ENCODE data around the gene CLRN2.

The CLRN2 gene, protein sequence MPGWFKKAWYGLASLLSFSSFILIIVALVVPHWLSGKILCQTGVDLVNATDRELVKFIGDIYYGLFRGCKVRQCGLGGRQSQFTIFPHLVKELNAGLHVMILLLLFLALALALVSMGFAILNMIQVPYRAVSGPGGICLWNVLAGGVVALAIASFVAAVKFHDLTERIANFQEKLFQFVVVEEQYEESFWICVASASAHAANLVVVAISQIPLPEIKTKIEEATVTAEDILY

DNA sequence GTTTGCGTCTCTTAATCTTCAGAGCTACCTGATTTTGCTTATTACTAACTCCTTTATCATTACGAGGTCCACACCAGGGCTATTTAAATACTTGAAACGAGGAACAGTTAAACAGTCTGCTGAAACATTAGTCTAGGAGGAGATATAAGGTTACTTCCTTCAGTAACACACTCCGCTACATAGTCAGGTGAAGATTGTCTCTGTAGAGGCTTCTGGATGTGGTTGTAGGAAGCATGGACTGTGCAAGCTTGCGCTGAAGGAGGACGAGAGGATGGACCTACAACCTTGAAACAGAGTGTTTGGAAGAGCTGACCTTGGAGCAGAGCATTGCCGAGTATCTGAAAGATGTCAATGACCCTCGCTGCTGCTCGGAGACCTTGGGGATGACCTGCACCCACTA lies at the start of gene CLRN2:
Gene CLRN2, plus strand, starts transcription at position 301 of the 400 bp plus-strand sequence. CDS start 102 bp downstream, outside the sequence.
- no peaks in the 10 kb centered on the region for H3K36me3 ChIP-seq (ENCODE audit: insufficient read depth, low read depth, low read length)
- H3K4me3 ChIP-seq (ENCODE audit: low read length) = no peak within 1 kb of the TSS
- peaks cover 30% of the 10 kb centered on the region for H3K27me3 ChIP-seq (ENCODE audit: insufficient read depth, low read length)
- no peak within 1 kb of the TSS for H3K9ac ChIP-seq (ENCODE audit: low read depth, low read length)
- H3K4me1 ChIP-seq (ENCODE audit: insufficient read depth, low read length) = peaks cover 3% of the 10 kb centered on the region; the same call in 1 of the 2 replicates
- H3K27ac ChIP-seq (ENCODE audit: low read length) = no peak within 1 kb of the TSS
- no peaks in the 10 kb centered on the region for H3K9me3 ChIP-seq (ENCODE audit: insufficient read depth, low read depth, low read length)

DNA sequence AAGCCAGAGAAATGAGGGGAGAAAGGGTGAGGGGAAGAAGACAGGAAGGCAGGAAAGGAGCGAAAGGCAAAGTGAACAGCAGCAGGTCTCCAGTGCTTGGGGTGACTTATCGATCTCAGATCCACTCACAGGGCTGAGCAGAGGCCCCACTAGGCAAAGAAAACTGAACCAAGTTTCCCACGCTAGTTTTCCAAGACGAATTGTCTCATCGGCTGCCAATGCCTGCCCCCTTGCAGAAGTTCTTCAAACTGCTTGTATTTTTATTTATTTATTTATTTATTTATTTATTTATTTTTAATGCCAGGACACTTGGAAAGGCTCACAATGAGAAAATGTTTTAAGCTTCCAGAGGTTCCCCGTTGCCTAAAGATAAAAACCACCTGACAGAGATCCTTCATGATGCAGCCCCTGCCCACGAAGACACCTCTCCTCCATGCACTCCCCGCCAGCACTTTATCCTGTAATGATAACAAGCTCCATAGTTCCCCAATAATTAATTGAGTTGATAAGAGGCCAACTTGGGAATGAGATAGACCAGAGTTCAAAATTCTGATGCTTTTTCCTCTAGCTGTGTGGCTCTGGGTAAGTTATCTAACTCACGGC lies 46.2 kb upstream of the CLRN2 start:
- no peaks in the 10 kb centered on the region for H3K36me3 ChIP-seq (ENCODE audit: insufficient read depth, low read depth, low read length)
- no peak overlapping the region for H3K4me3 ChIP-seq (ENCODE audit: low read length)
- H3K27me3 ChIP-seq (ENCODE audit: insufficient read depth, low read length) = no peaks in the 10 kb centered on the region
- no peaks in the 10 kb centered on the region for H3K4me1 ChIP-seq (ENCODE audit: insufficient read depth, low read length)
- H3K27ac ChIP-seq (ENCODE audit: low read length) = no peak overlapping the region
- H3K9ac ChIP-seq (ENCODE audit: low read depth, low read length) = no peak overlapping the region
- H3K9me3 ChIP-seq (ENCODE audit: insufficient read depth, low read depth, low read length) = no peaks in the 10 kb centered on the region

DNA sequence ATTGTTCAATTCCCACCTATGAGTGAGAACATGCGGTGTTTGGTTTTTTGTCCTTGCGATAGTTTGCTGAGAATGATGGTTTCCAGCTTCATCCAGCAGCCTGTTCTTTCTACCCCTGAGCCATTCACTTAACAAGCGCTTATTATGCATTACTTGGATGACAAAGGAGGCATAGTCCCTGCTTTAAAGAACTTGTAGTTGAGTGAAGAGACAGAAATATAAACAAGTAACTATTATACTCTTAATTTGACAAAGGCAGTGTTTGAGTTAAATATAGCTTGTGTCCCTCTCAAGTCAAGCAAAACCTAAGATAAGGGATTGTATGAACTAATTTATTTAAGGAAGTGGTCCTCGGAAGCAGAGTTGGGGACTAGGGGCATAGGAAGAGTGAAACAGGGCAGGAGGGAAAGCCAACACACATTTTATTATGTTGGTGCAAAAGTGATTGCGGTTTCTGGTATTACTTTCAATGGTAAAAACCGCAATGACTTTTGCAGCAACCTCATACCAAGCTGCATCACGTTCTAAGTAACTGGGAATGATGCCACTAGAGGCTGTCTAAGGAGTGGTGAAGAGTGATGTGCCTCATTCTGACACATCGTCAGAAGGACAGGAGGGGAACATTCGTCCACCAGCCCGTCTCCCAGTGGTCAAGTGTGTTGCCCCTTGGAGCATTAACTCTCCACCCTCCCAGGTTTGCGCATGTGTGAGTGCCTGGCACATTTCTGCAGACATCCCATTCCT lies 44.9 kb upstream of the CLRN2 start:
- Histone ChIP-seq H3K9me3 (ENCODE audit: insufficient read depth, low read depth, low read length) (no peaks in the 10 kb centered on the region), H3K36me3 (ENCODE audit: insufficient read depth, low read depth, low read length) (no peaks in the 10 kb centered on the region), H3K27me3 (ENCODE audit: insufficient read depth, low read length) (no peaks in the 10 kb centered on the region), H3K9ac (ENCODE audit: low read depth, low read length) (no peak overlapping the region), H3K27ac (ENCODE audit: low read length) (no peak overlapping the region), H3K4me1 (ENCODE audit: insufficient read depth, low read length) (no peaks in the 10 kb centered on the region), H3K4me3 (ENCODE audit: low read length) (no peak overlapping the region)

DNA sequence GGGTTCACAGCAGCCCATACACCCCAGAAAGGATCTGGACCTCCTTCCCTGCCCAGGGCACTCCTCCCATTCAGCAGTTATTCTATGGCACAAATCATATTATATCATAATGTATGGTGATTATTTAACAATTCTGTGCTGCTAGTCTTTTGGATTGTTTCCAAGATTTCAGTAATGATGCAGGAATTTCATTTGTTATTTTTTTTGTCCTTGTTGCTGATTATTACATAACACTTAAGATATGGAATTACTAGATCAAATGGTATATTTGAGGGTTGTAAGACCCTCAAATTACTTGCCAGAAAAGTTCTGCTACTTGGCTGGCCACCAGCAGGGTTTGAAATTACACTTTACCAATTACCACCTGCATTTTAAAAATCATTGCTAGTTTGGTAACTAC lies 39.5 kb upstream of the CLRN2 start:
- H3K27me3 ChIP-seq (ENCODE audit: insufficient read depth, low read length) = no peaks in the 10 kb centered on the region
- H3K36me3 ChIP-seq (ENCODE audit: insufficient read depth, low read depth, low read length) = no peaks in the 10 kb centered on the region
- H3K9ac ChIP-seq (ENCODE audit: low read depth, low read length) = no peak overlapping the region
- H3K4me3 ChIP-seq (ENCODE audit: low read length) = no peak overlapping the region
- no peak overlapping the region for H3K27ac ChIP-seq (ENCODE audit: low read length)
- no peaks in the 10 kb centered on the region for H3K9me3 ChIP-seq (ENCODE audit: insufficient read depth, low read depth, low read length)
- no peaks in the 10 kb centered on the region for H3K4me1 ChIP-seq (ENCODE audit: insufficient read depth, low read length)

DNA sequence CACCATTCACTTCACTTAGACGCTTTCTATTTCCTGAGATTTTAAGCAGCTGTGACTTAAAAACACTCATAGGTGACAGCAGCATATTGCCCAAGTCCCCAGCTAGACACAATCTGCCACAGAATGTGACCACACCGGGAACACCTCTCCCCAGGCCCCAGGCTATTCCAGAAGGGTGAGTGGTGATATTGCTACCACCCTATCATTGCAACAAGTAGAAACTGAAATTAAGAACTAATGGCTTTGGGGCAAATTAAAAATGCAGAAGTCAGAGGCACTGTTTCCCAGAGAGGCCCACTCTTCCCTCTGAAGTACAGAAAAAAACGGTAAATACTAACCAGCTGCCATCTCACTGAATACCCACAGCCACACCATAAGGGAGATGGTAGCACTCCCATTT lies 38.1 kb upstream of the CLRN2 start:
- H3K27ac ChIP-seq (ENCODE audit: low read length) = no peak overlapping the region
- H3K36me3 ChIP-seq (ENCODE audit: insufficient read depth, low read depth, low read length) = no peaks in the 10 kb centered on the region

DNA sequence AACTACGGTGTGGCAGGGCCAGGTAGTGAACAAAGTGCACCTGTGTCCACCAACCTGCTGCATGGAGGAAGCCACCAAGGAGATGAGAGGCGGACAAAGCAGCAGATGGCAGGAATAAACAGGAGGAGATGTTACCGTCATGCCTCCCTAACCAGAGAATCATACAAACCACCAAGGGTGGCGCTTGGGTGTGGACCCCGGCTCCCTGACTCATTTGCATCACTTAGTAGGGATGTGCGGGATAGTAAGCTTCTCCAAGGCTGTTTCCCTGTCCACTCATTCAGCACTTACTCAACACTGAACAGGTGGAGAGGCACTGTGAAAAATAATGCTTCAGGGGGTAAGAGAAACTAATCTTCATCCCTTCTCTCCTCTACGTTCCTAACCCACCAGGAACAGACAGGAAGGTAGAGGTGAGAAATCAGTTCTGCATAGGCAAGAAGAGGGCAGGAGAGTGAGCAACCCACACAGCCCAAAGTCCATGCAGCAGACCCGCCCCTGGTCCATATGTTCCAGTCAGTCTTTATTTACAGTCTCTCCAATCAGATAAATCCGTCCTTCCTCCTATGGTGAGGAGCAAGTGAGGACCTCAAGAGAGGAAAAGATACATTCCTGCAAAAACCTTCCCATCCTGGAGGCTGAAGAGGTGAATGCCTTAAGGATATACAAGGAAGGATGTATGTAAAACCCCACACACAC lies 37.0 kb upstream of the CLRN2 start:
- no peak overlapping the region for H3K4me3 ChIP-seq (ENCODE audit: low read length)

More for the DNA sequence above, 38.1 kb upstream of the CLRN2 start:
- Histone ChIP-seq H3K9ac (ENCODE audit: low read depth, low read length) (no peak overlapping the region), H3K4me1 (ENCODE audit: insufficient read depth, low read length) (no peaks in the 10 kb centered on the region), H3K4me3 (ENCODE audit: low read length) (no peak overlapping the region), H3K9me3 (ENCODE audit: insufficient read depth, low read depth, low read length) (no peaks in the 10 kb centered on the region), H3K27me3 (ENCODE audit: insufficient read depth, low read length) (no peaks in the 10 kb centered on the region)

DNA sequence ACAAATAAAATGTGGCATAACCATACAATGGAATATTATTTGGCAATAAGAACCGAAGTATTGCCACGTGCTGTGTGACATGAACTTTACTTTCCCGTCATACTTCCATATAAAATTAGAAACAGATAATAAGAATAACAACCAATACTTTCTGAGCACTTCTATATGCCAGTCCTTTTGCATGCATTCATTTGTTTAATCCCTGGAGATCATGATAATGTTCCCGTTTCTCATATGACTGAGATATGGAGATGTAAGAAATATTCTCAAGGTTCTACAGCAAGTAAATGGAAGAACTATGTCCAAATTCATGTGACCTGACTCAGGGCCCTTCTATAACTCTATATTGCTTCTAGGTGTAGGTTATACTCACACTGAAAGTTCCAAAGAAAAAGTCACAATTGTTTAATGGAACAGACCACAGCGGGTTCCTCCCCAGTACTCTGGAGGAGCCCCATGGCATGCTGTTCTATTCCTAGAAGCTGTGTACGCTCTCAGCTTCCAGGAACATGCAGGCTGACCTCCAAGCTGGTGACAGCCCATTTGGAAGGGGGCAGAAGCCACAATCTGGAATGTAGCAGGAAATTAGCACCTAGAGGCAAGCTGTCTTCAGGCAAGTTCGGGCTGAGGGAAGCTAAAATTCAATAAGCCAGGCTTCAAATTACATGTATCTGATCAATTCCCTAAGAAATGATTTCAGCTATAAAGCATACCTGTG lies 34.6 kb upstream of the CLRN2 start:
- H3K27ac ChIP-seq (ENCODE audit: low read length) = no peak overlapping the region
- no peaks in the 10 kb centered on the region for H3K36me3 ChIP-seq (ENCODE audit: insufficient read depth, low read depth, low read length)
- H3K27me3 ChIP-seq (ENCODE audit: insufficient read depth, low read length) = no peaks in the 10 kb centered on the region
- H3K4me1 ChIP-seq (ENCODE audit: insufficient read depth, low read length) = no peaks in the 10 kb centered on the region
- H3K9me3 ChIP-seq (ENCODE audit: insufficient read depth, low read depth, low read length) = no peaks in the 10 kb centered on the region
- no peak overlapping the region for H3K4me3 ChIP-seq (ENCODE audit: low read length)
- H3K9ac ChIP-seq (ENCODE audit: low read depth, low read length) = no peak overlapping the region

More for the DNA sequence above, 37.0 kb upstream of the CLRN2 start:
- Histone ChIP-seq H3K4me1 (ENCODE audit: insufficient read depth, low read length) (no peaks in the 10 kb centered on the region), H3K9me3 (ENCODE audit: insufficient read depth, low read depth, low read length) (no peaks in the 10 kb centered on the region), H3K9ac (ENCODE audit: low read depth, low read length) (no peak overlapping the region), H3K36me3 (ENCODE audit: insufficient read depth, low read depth, low read length) (no peaks in the 10 kb centered on the region), H3K27ac (ENCODE audit: low read length) (no peak overlapping the region), H3K27me3 (ENCODE audit: insufficient read depth, low read length) (no peaks in the 10 kb centered on the region)

DNA sequence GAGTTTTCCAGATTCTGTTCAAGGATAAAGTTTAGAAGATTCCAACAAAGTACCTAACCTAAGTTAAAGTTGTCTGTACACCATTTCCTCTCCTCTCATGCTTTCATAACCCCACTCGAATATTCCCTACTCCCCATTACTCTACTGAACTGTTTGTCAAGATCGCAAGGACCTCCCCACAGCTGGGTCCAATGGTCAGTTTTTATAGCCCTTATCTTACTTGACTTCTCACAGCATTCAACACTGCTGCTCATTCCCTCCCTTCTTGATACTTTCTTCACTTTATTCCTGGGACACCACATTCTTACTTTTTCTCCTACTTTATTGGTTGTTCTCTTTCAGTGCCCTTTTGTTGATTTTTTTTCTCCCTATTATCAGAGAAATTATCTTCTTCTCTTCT lies 34.0 kb upstream of the CLRN2 start:
- Histone ChIP-seq H3K27me3 (ENCODE audit: insufficient read depth, low read length) (no peaks in the 10 kb centered on the region), H3K4me3 (ENCODE audit: low read length) (no peak overlapping the region), H3K9me3 (ENCODE audit: insufficient read depth, low read depth, low read length) (no peaks in the 10 kb centered on the region), H3K4me1 (ENCODE audit: insufficient read depth, low read length) (no peaks in the 10 kb centered on the region), H3K36me3 (ENCODE audit: insufficient read depth, low read depth, low read length) (no peaks in the 10 kb centered on the region), H3K9ac (ENCODE audit: low read depth, low read length) (no peak overlapping the region), H3K27ac (ENCODE audit: low read length) (no peak overlapping the region)

DNA sequence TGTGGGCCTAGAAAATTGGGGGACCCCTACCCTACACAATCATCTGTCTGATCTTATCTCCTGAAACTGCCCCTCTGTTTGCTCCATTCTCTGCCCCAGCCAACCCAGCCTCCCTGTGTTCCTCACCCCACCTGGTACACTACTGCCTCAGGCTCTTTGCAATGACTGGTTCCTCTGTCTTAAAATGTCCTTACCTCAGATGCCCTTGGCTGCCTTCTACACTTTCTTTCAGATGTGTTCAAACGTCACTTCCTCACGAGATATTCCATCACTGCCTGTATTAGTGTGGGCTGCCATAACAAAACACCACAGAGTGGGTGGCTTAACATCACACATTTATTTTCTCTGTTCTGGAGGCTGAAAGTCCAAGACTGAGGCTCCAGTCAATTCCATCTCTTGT lies 32.2 kb upstream of the CLRN2 start:
- Histone ChIP-seq H3K4me1 (ENCODE audit: insufficient read depth, low read length) (no peaks in the 10 kb centered on the region), H3K27ac (ENCODE audit: low read length) (no peak overlapping the region), H3K36me3 (ENCODE audit: insufficient read depth, low read depth, low read length) (peaks cover 3% of the 10 kb centered on the region; the same call in 1 of the 2 replicates), H3K4me3 (ENCODE audit: low read length) (no peak overlapping the region), H3K9me3 (ENCODE audit: insufficient read depth, low read depth, low read length) (no peaks in the 10 kb centered on the region), H3K9ac (ENCODE audit: low read depth, low read length) (no peak overlapping the region), H3K27me3 (ENCODE audit: insufficient read depth, low read length) (no peaks in the 10 kb centered on the region)

DNA sequence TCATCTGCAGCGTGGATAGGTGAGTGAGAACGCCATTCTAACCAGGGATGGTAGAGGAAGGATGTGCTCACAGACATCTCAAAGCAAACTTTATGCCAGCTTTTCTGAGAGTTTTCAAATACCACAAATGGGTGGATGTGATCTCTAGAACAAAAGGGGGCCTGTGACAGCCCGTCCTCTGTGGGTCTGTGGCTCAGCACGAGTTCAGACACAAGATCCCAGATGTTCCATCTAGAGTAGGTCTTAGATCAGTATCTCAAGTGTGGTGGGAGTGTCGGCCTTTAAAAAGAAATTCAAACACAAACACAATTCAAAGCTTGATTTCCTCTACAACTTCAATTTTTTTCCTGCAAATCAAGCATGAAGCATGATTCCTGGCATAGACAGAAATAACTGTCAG lies 25.8 kb upstream of the CLRN2 start:
- Histone ChIP-seq H3K9ac (ENCODE audit: low read depth, low read length) (no peak overlapping the region), H3K9me3 (ENCODE audit: insufficient read depth, low read depth, low read length) (no peaks in the 10 kb centered on the region), H3K27me3 (ENCODE audit: insufficient read depth, low read length) (no peaks in the 10 kb centered on the region), H3K4me1 (ENCODE audit: insufficient read depth, low read length) (peaks cover 3% of the 10 kb centered on the region; the same call in 1 of the 2 replicates), H3K27ac (ENCODE audit: low read length) (no peak overlapping the region), H3K4me3 (ENCODE audit: low read length) (no peak overlapping the region), H3K36me3 (ENCODE audit: insufficient read depth, low read depth, low read length) (peaks cover 23% of the 10 kb centered on the region)

DNA sequence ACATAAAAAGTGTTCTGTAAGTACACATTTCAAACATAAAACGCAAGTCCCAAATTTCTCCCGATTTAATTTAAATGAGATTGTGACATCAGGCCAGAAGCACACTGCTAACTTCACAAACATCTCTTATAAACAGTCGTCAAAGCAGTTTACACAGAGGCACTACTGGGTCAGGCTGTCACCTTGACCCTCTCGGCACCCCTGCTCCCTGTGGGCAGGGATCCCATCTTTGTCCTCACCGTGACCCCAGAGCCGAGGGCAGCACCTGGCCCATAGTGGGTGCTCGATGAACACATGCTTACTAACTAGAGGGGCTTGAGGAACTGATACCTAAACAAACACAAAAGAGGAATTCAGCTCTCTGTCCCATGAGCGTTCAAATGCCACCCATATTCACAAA lies 25.2 kb upstream of the CLRN2 start:
- H3K4me3 ChIP-seq (ENCODE audit: low read length) = no peak overlapping the region
- H3K27me3 ChIP-seq (ENCODE audit: insufficient read depth, low read length) = no peaks in the 10 kb centered on the region
- no peak overlapping the region for H3K27ac ChIP-seq (ENCODE audit: low read length)
- H3K4me1 ChIP-seq (ENCODE audit: insufficient read depth, low read length) = peaks cover 9% of the 10 kb centered on the region
- no peaks in the 10 kb centered on the region for H3K9me3 ChIP-seq (ENCODE audit: insufficient read depth, low read depth, low read length)
- H3K9ac ChIP-seq (ENCODE audit: low read depth, low read length) = no peak overlapping the region
- H3K36me3 ChIP-seq (ENCODE audit: insufficient read depth, low read depth, low read length) = peaks cover 23% of the 10 kb centered on the region
